GM19463 (cell line): Measurements from ENCODE around the gene WDR47.

ENCODE experiments used
- ATAC-seq: cut with Tn5 transposase; IDR thresholded peaks from one replicate; pipeline ENCODE4 v1.9.1; 2021; ENCODE audit warnings: mild to moderate bottlenecking, moderate library complexity; ENCODE audit not compliant: unreplicated experiment

Gene WDR47

DNA sequence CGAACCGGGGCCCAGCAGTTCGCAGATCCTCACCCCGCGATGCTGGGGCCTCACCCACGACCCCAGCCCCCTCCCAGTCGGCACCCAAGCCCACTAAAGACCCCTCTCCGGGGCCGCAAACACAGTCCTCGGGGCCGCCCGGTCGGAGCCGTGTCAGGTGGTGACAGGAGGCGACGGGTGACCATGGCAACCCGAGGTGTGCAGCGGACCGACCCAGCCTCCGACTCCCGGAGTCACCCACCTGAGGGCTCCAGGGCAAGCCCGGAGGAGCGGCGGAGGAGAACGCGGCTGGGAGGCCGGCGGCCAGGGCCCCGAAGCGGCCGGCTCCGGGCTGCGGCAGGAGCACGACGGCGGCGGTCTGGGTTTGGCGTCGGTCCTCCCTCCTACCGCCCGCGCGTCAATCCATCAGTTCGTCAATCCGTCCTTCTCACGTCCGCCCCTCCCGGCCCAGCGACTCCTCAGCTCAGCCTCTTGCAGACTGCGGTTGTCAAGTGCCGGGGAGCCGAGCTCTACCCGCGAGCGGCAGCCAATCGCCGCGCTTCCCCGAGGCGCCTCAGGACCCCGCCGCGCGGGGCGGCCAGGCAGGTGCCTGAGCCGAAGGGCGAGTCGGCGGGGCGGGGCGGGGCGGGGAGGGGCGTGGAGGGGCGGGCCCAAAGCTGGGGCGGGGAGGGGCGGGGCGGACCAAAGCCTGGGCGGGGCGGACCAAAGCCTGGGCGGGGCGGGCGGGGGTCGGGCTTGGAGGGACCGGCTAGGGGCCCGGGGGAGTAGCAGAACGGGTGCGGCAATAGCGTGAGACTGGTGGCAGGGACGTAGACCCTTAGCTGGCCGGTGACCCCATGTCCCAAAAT is at the start of gene WDR47:
Gene WDR47, minus strand, starts transcription at position 482 of the 848 bp plus-strand sequence. CDS start 18,590 bp downstream, outside the sequence.
- ATAC-seq, result peak; percentile 96

DNA sequence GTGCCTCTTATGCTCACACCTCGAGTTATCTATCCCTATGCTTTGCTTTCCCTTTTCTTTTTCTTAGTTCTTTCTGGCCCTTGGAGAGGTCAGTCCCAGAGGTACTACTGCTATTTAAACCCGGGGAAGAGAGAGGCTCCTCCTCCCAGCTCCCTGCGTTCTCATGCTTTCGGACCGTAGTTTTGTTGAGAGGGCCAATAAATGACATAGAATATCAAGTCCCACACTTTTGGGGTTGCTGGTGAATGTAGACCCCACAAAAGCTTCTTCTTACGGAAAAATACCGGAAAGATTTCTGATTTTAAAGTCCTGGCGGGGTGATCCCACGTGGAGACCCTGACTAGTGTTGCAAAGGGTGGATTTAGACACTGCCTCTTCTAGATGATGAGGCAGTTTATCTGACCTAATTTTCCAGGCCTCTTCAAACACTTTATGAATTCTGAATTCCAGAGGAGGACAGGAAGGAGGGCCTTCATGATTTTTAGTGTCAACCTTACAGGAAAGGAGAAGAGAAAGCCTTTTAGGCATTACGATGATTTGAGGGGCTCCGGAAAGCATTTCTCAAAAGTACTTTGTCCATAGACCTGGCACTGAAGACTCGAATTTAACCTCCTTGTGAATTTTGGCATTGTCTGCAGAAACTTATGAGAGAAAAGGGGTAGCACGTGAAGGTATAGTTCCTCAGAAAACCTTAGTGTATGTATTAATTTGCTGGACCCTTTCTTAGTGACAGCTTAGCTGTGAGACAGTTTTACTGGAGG is 49.4 kb upstream of the WDR47 start:
- ATAC-seq, result peak; percentile 56

DNA sequence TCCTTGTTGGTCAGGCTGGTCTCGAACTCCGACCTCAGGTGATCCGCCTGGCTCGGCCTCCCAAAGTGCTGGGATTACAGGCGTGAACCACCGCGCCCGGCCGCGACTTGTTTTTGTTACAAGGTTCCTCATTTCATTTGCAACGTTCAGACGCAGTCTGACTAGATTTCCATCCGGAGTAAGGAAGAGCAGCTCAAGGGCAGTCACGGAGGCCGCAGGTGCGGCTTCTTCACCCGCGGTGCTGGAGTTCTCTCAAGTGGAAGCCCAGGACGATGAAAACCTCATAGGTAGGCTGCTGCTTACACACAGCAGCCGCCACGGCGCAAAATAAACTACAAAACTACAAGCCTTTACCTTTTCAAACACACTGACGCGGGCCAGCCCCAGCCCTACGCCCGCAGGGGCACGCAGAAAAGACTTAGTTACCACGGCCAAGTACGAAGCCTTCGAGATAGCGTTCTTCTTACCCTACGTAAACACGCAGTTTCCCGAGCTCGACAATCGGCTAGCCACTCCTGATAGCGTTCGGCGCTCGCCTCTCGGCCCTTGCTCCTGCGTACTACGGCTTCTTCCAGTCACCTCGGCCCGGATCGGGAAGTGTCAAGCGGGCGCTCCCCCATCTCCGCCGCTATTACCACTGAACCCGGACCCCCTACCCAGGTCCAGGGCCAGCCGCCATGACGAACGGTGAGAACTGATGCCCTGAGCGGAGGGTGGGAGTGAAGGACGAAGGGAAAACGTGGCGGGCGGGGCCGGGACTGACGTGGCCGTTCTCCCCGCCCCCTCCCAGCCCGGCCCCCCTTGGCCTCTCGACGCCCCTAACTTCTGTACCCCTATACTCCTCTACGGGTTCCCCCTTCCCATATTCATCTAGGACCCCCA is 48.5 kb upstream of the WDR47 start, which contains the start of gene TMEM167B:
Gene TMEM167B, plus strand, starts transcription at position 569 of the 882 bp plus-strand sequence. Its CDS starts 109 bp downstream, at position 678.
- ATAC-seq, result peak; percentile 89

DNA sequence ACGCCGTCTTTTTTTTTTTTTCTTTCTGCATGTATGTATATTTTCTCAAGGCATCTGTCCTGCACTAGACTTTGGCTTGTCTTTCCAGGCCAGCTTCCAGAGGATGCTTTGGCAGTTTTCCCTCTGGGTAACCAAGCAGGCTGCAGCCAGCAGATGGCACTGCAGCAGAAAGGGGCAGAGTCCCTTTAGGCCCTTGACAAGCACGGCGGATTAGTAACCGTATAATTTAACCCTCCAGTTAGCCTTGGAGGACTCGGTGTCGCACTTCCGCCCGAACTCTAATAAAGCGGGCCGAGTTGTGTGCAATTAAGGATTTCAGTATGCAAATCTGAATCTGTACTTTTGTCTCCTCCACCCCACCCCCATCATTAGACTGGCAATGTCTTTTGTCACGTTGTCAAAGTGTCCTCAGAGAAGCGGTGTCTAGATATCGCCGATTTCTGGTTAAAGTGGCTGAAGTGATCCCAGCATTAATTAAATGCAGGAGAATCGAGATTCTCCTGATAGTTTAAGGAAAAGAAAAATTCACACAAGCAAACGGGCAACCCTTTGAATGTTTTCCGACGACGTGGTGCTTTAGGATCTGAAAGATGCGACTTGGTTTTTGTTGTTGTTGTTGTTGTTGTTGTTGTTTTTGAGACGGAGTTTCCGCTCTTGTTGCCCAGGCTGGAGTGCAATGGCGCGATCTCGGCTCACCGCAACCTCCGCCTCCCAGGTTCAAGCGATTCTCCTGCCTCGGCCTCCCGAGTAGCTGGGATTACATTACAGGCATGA is 47.5 kb upstream of the WDR47 start:
- no peak for ATAC-seq

DNA sequence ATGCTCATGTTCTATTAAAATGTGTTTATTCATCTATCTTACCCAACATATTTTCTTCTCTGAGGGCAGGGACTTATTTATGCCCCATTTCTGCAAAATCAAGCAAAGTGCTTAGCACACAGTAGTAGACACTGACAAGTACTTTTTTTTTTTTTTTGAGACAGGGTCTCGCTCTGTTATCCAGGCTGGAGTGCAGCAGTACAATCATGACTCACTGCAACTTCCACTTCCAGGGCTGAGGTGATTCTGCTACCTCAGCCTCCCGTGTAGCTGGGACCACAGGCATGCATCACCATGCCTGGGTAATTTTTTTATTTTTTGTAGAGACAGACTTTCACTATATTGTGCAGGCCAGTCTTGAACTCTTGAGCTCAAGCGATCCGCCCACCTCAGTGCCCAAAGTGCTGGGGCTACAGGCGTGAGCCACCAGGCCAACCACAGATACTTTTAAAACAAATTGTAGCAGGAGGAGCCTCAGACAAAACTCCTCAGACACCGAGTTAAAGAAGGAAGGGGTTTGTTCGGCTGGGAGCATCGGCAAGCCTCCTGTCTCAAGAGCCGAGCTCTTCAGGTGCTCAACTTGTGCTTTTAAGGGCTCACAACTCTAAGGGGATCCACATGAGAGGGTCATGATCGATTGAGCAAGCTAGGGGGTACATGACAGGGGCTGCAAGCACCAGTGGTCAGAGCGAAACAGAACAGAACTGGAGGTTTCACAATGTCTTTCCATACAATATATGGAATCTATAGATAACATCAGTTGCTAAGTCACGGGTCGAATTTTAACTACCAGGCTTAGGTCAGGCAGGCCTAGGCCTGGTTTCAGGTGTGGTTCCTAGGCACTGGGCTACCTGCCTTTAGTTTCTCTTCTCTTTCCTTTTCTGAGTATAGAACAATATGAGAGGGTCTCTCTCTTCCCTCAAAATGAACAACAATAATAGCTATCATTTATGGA is 42.9 kb upstream of the WDR47 start:
- ATAC-seq, result no peak

DNA sequence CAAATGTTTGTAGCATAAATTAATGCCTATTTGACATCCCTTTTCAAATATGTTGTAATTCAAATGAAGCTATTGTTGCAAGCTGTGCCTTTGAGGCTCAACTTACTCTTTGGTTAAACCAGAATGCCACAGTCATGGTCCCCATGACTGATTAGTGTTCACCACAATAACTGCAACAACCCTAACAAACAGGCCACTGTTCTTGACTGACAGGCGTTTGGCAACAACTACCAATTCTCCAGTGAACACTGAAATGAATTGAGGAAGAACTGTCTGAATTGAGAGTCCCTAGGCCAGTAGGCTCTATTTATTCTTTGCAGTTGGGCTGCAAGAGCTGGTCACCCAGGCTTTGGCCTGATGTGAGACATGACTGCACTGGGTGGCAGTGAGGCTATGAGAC is 42.0 kb upstream of the WDR47 start:
- no peak for ATAC-seq

DNA sequence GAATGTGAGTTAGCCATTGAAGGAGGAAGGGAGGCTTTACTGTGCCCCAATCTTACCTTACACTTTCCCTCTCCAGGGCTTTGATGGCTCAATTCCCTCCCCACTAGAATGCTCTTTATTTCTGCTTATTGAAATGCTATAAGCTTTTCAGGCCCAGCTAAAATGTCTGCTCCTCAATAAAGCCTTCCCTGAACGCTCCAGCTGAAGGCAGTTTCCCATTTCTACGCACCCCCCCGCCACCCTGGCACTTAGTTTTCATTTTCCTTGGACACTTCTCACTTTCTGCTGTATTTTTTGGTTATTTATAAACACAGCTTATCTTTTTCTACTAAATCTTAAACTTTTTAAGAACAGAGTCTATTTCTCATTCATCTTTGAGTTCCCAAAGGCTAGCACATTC is 41.6 kb upstream of the WDR47 start:
- no peak for ATAC-seq

DNA sequence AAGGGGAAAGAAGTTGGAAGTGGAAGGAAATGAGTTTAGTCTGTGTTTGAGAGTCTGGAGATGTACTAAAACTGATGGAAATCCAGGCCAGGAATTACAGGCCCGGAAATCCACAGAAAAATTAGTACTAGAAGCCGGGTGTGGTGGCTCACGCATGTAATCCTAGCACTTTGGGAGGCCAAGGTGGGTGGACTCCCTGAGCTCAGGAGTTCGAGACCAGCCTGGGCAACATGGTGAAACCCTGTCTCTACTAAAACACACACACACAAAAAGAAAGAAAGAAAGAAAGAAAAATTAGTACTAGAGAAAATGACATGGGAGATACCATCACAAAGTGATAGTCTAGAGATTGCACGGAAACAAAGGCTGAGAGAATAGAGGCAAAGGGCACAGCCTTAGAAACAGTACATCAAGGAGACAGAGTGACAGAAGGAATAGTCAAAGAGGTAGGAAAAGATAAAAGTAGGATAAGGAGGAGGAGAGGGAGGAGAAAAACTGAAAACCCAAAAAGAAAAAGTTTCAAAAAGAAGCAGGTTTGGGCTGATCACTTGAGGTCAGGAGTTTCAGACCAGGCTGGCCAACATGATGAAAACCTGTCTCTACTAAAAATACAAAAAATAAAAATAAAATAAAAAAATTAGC is 38.7 kb upstream of the WDR47 start:
- ATAC-seq, result no peak

DNA sequence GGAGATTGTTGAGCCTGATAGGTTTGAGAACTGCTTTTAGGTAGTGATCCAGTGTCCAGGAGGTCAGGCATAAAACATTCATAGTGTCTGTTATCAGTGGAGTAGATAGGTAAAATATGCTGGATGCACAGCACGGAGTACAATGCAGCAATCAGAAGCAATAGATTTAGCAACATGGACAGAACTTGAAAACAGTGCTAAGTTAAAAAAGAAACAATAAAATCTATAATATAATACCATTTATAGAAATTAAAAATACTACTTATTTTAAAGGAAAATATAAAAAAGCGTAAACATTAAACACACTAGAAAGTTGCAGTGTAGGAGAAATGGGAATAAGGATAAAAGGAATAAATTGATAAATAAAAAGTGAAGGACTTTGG is 37.3 kb upstream of the WDR47 start:
- ATAC-seq, result no peak

DNA sequence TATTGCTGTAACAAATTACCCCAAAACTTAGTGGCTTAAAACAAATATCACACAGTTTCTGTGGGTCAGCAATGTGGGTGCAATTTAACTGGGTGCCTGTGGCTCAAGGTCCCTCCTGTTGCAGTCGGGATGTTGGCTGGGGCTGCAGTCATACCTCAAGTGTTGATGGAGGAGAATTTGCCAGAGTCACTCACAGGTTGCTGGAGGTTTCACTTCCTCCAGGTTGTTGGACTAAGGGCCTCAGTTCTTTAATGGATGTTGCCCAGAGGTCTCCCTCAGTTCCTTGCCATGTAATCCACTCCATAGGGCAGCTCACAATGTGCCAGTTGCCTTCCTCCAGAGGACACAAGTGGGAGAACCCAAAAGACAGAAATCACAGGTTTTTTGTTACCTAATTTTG is 36.4 kb upstream of the WDR47 start:
- no peak for ATAC-seq

DNA sequence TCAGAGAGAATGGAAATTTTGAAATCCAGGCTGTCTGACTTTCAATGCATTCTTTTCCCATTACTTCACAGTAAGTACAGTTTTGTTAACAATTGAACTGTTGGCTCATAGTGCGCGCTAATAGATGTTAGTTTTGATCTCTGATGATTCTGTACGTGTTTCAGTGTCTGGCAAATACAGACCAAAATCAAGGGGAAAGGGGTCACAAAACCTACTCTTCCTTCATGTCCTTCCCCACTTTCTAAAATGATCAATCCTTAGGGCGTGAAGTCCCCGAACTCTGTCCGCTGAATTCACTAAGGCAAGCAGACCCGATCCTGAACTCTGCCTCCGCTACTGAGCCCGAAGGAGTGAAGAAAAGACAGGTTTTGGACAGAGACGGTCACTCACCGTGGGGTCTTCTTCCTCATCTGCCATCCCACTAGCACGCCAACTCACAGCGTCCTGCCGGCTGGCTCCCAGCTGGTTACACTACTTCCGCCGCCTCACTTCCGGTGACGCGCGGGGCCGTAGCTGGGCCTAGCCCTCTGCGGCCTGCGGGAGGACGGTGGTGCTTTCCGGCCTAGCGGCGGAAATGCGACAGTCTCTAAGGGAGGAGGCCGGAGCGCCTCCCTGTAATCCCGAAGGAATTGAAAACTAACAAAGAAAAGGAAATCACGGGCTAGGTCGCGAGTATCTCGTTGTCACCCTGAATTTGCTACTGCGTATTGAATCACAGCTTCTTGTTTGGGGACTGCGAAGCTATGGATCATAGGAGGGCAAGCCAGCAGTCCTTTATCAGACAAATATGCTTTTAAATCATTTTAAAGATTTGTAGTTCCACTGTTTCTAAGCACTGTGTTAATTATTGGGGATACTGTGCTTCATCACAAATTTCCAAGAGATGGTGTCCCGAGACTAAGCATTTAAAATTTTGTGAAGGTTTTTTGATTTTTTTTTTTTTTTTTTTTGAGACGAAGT is 33.9 kb upstream of the WDR47 start, which contains the start of gene TAF13:
Gene TAF13, minus strand, starts transcription at position 473 of the 960 bp plus-strand sequence. Its CDS starts 56 bp downstream, at position 417.
- peak; percentile 100 for ATAC-seq

DNA sequence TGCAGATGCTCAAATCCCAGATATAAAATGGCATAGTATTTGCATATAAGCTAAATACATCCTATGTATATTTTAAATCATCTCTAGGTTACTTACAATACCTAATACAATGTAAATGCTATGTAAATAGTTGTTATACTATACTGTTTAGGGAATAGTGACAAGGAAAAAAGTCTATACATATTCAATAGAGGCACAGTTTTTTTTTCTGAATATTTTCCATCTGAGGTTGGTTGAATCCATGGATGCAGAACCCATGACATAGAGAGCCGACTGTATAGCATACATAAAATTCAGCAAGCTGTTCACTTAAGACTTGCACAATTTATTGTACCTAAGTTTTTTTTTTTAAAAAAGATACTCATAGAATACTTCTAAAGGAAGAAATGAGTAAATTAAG is 27.4 kb upstream of the WDR47 start:
- ATAC-seq, result no peak

DNA sequence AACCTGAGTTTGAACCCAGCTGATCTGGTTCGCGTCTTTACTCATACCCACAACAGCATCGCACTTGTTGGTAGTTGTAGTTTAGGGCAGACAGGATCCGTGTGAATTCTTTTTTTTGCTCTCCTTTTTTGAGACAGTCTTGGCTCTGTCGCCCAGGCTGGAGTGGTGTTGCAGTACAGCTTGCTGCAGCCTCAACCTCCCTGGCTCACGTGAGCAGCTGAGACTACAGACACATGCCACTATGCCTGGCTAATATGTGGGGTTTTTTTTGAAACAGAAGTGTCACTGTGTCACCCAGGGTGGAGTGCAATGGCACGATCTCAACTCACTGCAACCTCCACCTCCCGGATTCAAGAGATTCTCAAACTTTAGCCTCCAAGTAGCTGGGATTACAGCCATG is 26.0 kb upstream of the WDR47 start:
- ATAC-seq, result no peak

DNA sequence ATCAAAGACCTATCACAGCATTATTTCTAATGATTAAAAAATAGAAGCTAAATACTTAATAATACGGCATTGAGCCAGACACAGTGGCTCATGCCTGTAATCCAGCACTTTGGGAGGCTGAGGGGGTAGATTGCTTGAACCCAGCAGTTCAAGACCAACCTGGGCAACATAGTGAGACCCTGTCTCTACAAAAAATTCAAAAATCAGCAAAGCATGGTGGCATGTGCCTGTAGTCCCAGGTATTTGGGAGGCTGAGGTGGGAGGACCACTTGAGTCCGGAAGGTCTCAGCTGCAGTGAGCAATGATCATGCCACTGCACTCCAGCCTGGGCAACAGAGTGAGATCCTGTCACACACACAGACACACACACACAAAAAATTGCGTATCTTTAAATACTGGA is 23.2 kb upstream of the WDR47 start:
- no peak for ATAC-seq

DNA sequence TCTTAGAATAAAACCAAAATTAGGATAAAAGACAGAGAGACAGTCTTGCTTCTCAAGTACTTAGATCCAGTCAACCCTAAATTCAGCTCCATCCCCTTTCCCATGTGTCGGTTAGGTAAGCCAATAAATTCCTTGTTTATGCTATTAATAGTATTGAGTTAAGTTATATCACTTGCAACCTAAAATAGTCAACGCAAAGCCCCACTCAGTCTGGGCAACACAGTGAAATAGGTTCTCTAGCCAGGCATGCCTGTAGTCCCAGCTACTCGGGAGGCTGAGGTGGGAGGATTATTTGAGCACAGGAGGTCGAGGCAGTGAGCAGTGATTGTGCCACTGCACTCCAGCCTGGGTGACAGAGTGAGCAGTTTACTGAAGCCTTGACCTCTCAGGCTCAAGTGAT is 19.3 kb upstream of the WDR47 start:
- no peak for ATAC-seq

DNA sequence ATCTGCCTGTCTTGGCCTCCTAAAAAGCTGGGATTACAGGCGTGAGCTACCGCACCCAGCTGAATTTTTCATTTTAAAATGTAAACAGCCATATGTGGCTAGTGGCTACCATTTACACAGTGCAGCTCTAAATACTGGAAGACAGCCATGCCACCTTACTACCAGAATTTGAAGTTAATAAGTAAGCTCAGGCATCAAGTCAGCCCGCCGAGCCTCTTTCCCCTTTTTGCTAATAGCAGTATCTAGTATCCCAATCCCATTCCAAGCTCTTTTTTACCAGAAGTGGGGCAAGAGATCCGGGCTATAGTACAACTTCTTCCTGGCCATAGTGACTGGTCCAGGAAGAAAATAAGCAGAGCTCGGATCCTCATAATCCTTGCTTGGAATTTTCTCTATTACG is 18.8 kb upstream of the WDR47 start:
- no peak for ATAC-seq

DNA sequence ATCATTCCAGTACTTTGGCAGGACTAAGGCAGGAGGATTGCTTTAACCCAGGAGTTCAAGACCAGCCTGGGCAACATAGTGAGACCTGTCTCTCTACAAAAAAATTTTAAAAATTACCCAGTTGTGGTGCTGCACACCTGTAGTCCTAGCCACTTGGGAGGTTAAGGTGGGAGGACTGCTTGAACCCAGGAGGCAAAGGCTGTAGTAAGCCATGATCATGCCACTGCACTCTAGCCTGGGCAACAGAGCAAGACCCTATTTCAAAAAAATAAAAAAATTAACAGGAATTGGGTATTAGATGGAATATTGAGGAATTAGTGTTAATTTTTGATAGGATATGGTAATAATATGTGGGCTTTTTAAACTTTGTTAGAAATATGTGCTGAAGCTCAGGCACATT is 17.1 kb upstream of the WDR47 start:
- no peak for ATAC-seq
